NCI-H524 treated with DMSO at 0.1 percent for 48 hours (cell line): Measurements from ENCODE around the gene FARSA.
"Not testable (repeated sequence)": the region's sequence is repeated elsewhere in the genome, so short reads cannot be mapped to it uniquely, and the experiment has no call there.

Experiments used
- DNase-seq: peaks from one replicate; lab custom pipeline; 2025; lab: John Stamatoyannopoulos, UW

FARSA gene

GRCh38 chr19:12953799-12954611 lies 20.5 kb upstream of the FARSA start:
- DNase-seq, result peak; percentile 49

GRCh38 chr19:12953138-12953798 lies 19.8 kb upstream of the FARSA start:
- DNase-seq, result peak; percentile 70

DNA sequence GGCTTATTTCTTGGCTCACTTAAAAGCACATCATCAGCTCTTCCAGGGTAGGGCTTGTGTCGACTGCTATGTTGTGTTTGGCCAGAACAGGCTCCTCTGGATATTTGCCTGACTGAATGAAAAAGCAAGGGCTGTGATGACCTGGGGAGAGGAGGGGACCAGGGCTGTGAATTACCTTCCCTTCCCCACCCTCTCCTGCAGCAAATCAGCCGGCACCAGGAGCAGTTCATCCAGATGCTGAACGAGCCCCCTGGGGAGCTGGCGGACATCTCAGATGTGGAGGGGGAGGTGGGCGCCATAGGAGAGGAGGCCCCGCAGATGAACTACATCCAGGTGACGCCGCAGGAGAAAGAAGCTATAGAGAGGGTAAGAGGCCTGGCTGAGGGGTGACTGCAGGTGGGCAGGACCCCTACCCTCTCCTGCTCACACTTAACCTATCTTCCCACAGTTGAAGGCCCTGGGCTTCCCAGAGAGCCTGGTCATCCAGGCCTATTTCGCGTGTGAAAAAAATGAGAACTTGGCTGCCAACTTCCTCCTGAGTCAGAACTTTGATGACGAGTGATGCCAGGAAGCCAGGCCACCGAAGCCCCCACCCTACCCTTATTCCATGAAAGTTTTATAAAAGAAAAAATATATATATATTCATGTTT lies 19.1 kb upstream of the FARSA start:
- no peak for DNase-seq

GRCh38 chr19:12952050-12952449 lies 18.5 kb upstream of the FARSA start:
- not testable (repeated sequence) for DNase-seq

- DNase-seq, result no peak
These were observed 16.1 kb upstream of the FARSA start for GRCh38 chr19:12949363-12950283.

DNA sequence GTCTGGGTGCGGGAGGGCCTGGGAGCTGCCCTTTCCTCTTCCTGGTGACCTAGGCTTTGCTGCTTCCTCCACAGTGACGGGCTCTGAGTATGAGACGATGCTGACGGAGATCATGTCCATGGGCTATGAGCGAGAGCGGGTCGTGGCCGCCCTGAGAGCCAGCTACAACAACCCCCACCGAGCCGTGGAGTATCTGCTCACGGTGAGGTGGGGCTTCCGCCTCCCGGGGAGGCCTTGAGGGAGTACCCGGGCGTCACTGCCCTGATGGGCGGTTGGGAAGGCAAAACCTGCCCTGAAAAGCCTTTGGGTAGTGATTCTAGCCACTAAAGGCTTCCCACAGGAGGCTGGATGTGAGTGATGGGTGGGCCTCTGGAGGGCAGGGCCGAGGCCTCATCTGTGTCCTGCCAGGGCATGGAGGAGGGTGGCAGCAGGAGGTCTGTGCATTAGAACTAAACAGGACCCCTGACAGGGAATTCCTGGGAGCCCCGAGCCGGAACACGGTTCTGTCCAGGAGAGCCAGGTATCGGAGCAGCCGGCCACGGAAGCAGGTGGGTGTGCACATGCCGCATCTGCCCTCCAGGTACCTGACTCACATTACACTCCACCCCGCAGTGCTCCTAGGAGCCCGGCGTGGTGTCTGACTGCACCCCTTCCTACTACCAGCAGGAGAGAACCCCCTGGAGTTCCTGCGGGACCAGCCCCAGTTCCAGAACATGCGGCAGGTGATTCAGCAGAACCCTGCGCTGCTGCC lies 15.3 kb upstream of the FARSA start:
- DNase-seq, result no peak

GRCh38 chr19:12947702-12948611 lies 14.4 kb upstream of the FARSA start:
- no peak for DNase-seq

DNA sequence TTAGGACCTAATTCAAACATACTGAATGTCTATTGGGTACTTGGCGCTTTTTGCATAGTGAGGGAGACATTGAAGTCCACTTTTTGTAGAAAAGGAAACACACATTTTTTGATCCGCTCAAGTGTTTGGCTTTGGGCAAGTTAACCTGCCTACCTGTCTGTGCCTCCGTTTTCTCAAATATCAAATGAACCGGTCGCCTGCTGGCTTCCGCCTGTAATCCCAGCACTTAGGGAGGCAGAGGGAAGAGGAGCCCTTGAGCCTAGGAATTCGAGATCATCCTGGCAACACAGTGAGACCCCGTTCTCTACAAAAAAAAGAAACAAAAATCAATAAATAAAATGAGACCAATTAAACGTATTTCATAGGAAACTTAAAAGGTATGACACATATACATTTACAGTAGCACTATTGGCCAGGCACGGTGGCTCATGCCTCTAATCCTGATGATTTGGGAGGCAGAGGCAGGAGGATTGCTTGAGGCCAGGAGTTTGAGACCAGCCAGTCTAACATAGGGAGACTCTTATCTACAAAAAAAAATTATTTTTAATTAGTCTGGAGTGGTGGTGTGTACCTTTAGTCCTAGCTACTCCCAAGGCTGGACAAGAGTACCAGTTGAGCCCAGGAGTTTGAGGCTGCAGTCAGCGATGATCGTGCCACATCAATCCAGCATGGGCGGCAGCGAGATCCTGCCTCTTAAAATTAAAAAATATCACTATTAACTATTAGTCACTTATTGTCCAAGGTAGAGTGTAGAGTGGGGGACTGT lies 13.4 kb upstream of the FARSA start:
- DNase-seq, result no peak

- DNase-seq, result no peak
These were observed 12.7 kb upstream of the FARSA start for GRCh38 chr19:12946092-12946721.

DNA sequence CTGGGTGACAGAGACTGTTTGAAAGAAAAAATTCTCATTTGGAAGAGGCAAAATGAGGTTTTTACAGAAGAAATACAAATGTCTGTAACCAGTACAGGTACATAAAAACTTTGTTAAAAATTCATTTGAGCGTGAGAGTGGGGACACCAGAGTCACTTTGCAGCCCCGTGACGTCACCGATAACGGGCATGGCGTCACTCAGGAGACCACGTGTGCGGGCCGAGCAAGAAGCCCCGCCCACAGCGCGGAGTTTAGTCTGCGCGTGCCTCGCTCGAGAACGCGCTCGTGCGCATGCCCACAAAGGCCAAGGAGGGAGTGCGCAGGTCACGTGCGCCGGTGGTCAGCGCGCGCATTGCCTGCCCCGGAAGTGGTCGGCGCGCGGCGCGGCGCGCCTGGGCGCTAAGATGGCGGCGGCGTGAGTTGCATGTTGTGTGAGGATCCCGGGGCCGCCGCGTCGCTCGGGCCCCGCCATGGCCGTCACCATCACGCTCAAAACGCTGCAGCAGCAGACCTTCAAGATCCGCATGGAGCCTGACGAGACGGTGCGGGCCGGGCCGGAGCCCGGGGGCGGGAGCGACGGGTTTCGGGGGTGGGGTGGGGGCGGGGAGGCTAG lies 12.1 kb upstream of the FARSA start, which contains the start of gene RAD23A:
TSS of gene RAD23A (plus strand) at position 384 of the 613 bp plus-strand sequence. CDS start at position 471, 87 bp downstream.
- peak; percentile 89 for DNase-seq

GRCh38 chr19:12944104-12944674 lies 10.7 kb upstream of the FARSA start:
- no peak for DNase-seq

- DNase-seq, result no peak
These were observed 10.0 kb upstream of the FARSA start for GRCh38 chr19:12943437-12944044.

GRCh38 chr19:12940897-12941296 lies 7.4 kb upstream of the FARSA start:
- no peak for DNase-seq

DNA sequence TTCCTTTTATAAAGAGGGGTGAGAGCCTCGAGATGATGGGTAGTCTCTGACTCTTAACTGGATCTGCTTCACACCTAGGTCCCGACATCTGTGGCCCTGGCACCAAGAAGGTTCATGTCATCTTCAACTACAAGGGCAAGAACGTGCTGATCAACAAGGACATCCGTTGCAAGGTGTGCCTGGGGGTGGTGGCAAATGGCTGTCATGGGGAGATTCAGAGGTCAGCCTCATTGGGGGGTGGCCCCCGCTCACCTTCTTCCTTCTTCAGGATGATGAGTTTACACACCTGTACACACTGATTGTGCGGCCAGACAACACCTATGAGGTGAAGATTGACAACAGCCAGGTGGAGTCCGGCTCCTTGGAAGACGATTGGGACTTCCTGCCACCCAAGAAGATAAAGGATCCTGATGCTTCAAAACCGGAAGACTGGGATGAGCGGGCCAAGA lies 6.5 kb upstream of the FARSA start:
- DNase-seq, result no peak

DNA sequence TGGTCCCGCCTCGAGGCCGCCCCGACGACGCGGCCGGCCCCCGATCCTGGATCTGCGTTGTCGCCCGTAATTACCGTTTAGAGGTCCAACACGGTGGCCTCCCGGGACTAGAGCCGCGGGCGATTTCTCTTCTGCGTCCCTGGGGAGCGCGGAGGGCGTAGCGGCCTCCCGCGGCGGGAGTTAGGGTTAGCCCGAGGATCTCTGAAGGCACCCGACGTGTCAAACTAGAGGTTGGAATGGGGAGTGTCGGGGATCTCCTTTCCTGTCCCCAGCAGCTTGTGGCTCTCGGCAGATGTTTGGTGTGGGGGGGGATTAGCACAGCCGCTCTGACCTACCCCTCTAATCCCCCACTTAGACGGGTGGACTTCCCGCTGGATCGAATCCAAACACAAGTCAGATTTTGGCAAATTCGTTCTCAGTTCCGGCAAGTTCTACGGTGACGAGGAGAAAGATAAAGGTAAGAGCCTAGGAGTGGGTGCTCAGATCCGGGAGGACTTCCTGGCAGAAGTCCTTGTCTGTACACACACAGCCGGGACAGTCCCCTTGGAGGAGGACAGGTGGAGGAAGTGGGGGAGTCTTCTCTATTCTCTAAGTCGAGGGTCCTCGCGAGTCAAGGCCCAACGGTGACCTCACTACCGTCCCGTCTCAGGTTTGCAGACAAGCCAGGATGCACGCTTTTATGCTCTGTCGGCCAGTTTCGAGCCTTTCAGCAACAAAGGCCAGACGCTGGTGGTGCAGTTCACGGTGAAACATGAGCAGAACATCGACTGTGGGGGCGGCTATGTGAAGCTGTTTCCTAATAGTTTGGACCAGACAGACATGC lies 5.5 kb upstream of the FARSA start:
- DNase-seq, result peak; percentile 58
